ENCODE results near the gene ZNF385B. TPM values are rescaled to one million over a fixed set of nuclear protein-coding genes. Genes with fewer than 3 reads are reported as not detected.

ZNF385B gene
- total and polyA plus RNA-seq, 9 donors: 4.8 to 20.9 (median 9.1) TPM

DNA sequence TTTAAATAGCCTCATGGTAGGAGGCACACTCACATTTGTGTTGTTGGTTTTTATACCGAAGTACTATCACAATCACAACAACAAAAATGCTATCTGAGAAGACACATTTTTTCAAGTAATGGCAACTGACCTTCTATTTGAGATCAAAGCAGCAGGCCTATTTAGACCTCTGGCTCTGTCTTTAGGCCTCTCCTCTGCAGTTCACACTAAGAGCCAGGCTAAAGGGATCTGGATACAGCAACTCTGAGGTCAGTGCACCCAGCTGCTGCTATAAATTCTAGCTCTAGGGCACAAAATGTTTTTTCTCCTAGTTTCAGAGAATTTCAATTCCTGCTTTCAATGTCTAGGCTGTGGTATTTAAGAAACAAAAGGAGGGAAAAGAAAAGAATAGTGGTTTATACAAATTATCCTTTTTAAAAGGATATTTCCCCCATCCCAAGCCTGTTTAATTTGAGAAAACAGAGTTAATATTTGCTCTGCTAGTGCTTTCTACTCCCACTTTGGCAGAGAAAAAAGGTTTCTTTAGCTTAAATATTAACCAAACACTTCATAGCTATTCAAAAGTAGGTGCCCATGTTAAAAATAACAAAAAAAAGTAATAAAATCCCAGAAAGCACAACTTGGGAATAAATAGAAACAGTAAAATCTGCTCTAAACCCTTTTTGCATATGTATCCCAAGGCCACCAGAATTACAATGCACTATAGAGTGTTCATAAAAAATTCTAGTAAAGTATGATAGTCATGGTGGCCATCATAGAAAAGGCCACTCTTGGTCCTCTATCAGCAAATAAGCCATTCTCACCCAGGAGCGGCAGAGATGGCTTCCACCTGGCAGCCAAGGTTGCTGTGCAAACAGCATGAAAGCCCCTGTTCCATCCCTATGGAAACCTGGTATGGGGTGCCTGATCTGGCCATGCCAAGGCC, 303.1 kb downstream of the ZNF385B start:
- Histone ChIP-seq H3K27ac (no peak overlapping the region), H3K27me3 (no peaks in the 10 kb centered on the region), H3K36me3 (no peaks in the 10 kb centered on the region), H3K4me3 (no peak overlapping the region), H3K9me3 (no peaks in the 10 kb centered on the region), H3K4me1 (ENCODE audit: insufficient read depth) (no peaks in the 10 kb centered on the region)
- TF ChIP-seq POLR2A (IDR thresholded peaks at IDR 0.05) (no peak), CTCF (IDR thresholded peaks at IDR 0.05) (no peak), EP300 (IDR thresholded peaks at IDR 0.05) (no peak)
- peak in 1 of 5 donors; percentile 30 for DNase-seq
- intact Hi-C loops (cut with DNase I): no loop called here
- 52 to 60% (median 56%) methylated on average over 2 of the region's 2 CpGs for WGBS, 3 donors

GRCh38 chr2:179556425-179556824, 305.0 kb downstream of the ZNF385B start:
- Histone ChIP-seq H3K4me3 (no peak overlapping the region), H3K36me3 (no peaks in the 10 kb centered on the region), H3K27ac (no peak overlapping the region), H3K27me3 (no peaks in the 10 kb centered on the region), H3K4me1 (ENCODE audit: insufficient read depth) (no peaks in the 10 kb centered on the region), H3K9me3 (no peaks in the 10 kb centered on the region)
- no peak for DNase-seq
- intact Hi-C loops (cut with DNase I): no loop called here
- 86 to 90% (median 86%) methylated on average over 6 of the region's 6 CpGs for WGBS, 3 donors
- TF ChIP-seq CTCF (IDR thresholded peaks at IDR 0.05) (no peak), POLR2A (IDR thresholded peaks at IDR 0.05) (no peak), EP300 (IDR thresholded peaks at IDR 0.05) (no peak)

DNA sequence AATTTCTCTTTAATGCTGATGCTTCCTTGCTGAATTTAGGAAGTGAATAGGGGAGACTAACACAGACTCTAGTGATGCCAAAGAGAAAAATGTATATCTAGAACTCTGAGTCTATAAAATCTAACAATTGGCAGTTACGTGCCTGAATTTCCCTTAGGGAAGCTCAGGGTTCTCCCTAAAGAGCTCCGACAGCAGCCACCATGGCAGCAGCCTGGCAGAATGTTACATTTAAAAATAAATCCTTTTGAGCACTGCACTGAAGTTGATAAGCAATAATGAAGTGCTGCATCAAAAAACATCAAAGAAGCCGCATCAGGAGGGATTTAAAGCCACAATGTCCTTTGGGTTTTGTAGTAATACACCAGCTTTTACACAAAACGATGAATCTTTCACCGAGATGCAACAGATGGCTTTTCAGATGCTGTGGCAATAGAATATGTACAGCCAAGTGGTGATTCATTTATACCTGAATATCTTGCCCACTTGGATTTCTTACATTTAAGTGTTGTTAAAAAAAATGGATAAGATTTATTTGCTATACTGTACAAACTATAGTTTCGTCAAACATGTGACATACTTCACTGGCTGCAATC, 305.6 kb downstream of the ZNF385B start:
- intact Hi-C loops (cut with DNase I): no loop called here
- Histone ChIP-seq H3K27ac (no peak overlapping the region), H3K36me3 (no peaks in the 10 kb centered on the region), H3K4me1 (ENCODE audit: insufficient read depth) (no peaks in the 10 kb centered on the region), H3K4me3 (no peak overlapping the region), H3K9me3 (no peaks in the 10 kb centered on the region), H3K27me3 (no peaks in the 10 kb centered on the region)
- 72 to 79% (median 76%) methylated on average over 6 of the region's 6 CpGs for WGBS, 3 donors
- no peak for TF ChIP-seq CTCF (IDR thresholded peaks at IDR 0.05)
- TF ChIP-seq EP300 (IDR thresholded peaks at IDR 0.05): no peak
- no peak for TF ChIP-seq POLR2A (IDR thresholded peaks at IDR 0.05)
- DNase-seq: no peak

- Histone ChIP-seq H3K36me3 (no peaks in the 10 kb centered on the region), H3K27ac (no peak overlapping the region), H3K4me3 (no peak overlapping the region), H3K4me1 (ENCODE audit: insufficient read depth) (no peaks in the 10 kb centered on the region), H3K27me3 (no peaks in the 10 kb centered on the region), H3K9me3 (no peaks in the 10 kb centered on the region)
- TF ChIP-seq CTCF (IDR thresholded peaks at IDR 0.05) (no peak), EP300 (IDR thresholded peaks at IDR 0.05) (no peak), POLR2A (IDR thresholded peaks at IDR 0.05) (no peak)
- intact Hi-C loops (cut with DNase I): no loop called here
- 93 to 96% (median 95%) methylated on average over 4 of the region's 4 CpGs for WGBS, 3 donors
- DNase-seq: no peak
These were observed 306.6 kb downstream of the ZNF385B start for GRCh38 chr2:179554639-179555386.

Data from ovary (tissue), 9 donors.